Endothelial cell (in vitro differentiated cells): ENCODE data around the gene DISC1. TPM values are rescaled to one million over a fixed set of nuclear protein-coding genes. Genes with fewer than 3 reads are reported as not detected.
A peak's percentile ranks its signal among the peaks of the same experiment; 100 is the strongest.

Source experiments
- DNase-seq: peaks from one replicate; pipeline ENCODE4 v3.0.0; 2021; ENCODE audit warnings: low spot score
- H3K27ac Mint-ChIP-seq: one replicate; pipeline ENCODE4 v1.8.0; 2021; ENCODE audit warnings: mixed read lengths, inconsistent platforms; ENCODE audit not compliant: unreplicated experiment
- H3K27me3 Mint-ChIP-seq: one replicate; pipeline ENCODE4 v1.8.0; 2021; ENCODE audit warnings: mild to moderate bottlenecking, moderate library complexity, mixed read lengths, inconsistent platforms; ENCODE audit not compliant: unreplicated experiment
- H3K36me3 Mint-ChIP-seq: one replicate; pipeline ENCODE4 v1.8.0; 2021; ENCODE audit warnings: mild to moderate bottlenecking, low read depth, mixed read lengths, inconsistent platforms; ENCODE audit not compliant: unreplicated experiment
- H3K4me1 Mint-ChIP-seq: one replicate; pipeline ENCODE4 v1.8.0; 2021; ENCODE audit warnings: mild to moderate bottlenecking, mixed read lengths, inconsistent platforms; ENCODE audit not compliant: unreplicated experiment
- H3K4me3 Mint-ChIP-seq: one replicate; pipeline ENCODE4 v1.8.0; 2021; ENCODE audit warnings: mild to moderate bottlenecking, mixed read lengths, inconsistent platforms; ENCODE audit not compliant: unreplicated experiment
- H3K9me3 Mint-ChIP-seq: one replicate; pipeline ENCODE4 v1.8.0; 2021; ENCODE audit warnings: mixed read lengths, inconsistent platforms; ENCODE audit not compliant: unreplicated experiment
- total RNA-seq: library from RNA; stranded (reverse); fragmentation: NEBNext Ultra II Directional; extraction: Animal tissue kit (Norgen Biotek cat#: 25700); gene quantifications from one replicate; pipeline ENCODE4 v1.2.1, GENCODE V29; 2021; ENCODE audit not compliant: unreplicated experiment
- TF ChIP-seq, protein P1 (sequence below): fragments of 200-600 bp; sonication (generic); IDR thresholded peaks from one replicate; pipeline ENCODE4 v1.5.0; 2021; ENCODE audit warnings: antibody characterized with exemption; ENCODE audit not compliant: unreplicated experiment

Gene DISC1
- total RNA-seq, 1 donor from 2014 or later: 82.5 TPM

DNA sequence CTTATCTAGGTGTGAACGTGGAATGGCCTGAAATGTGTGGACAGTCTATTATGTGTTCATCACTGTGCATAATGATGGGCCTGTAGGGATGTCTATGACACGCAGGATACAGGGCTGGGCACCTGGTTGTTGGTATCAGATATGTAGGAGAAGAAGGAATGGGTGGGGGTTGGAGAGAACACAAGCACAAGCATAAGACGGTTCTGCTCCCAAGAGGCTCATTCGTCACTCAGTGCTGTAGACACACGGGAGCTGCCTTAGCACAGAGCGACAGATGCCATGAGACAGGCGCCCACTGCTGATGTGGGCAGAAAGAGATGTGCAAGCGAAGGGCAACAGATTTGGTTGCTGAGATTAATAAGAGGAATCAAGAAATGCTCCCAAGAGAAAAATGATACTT, 256.2 kb downstream of the DISC1 start:
- TF ChIP-seq, protein P1, sequence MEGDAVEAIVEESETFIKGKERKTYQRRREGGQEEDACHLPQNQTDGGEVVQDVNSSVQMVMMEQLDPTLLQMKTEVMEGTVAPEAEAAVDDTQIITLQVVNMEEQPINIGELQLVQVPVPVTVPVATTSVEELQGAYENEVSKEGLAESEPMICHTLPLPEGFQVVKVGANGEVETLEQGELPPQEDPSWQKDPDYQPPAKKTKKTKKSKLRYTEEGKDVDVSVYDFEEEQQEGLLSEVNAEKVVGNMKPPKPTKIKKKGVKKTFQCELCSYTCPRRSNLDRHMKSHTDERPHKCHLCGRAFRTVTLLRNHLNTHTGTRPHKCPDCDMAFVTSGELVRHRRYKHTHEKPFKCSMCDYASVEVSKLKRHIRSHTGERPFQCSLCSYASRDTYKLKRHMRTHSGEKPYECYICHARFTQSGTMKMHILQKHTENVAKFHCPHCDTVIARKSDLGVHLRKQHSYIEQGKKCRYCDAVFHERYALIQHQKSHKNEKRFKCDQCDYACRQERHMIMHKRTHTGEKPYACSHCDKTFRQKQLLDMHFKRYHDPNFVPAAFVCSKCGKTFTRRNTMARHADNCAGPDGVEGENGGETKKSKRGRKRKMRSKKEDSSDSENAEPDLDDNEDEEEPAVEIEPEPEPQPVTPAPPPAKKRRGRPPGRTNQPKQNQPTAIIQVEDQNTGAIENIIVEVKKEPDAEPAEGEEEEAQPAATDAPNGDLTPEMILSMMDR: no peak
- Mint-ChIP-seq H3K36me3 (peaks cover 18% of the 10 kb centered on the region), H3K9me3 (no peaks in the 10 kb centered on the region), H3K4me1 (no peaks in the 10 kb centered on the region), H3K27ac (no peak overlapping the region), H3K4me3 (no peak overlapping the region), H3K27me3 (peaks cover 8% of the 10 kb centered on the region)
- DNase-seq: no peak

DNA sequence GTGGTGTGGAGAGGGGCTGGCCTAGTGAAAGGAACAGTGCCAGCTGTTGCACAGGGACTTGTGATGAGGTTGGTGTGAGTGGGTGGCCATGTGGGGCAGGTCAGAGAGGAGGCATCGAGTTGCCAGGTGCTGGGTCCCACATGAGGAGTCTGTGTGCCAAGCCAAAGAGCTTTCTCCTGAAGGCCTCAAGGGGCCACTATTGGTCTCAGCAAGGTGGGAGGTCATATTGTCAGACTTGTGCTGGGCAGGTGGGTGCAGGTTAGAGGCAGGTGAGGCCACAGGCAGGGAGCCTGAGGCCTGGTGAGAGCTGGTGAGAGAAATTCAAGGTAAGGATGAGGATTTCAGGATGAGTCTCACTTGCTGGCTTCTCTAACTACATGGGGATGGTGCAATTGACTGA, 256.8 kb downstream of the DISC1 start:
- no peaks in the 10 kb centered on the region for H3K4me1 Mint-ChIP-seq
- H3K36me3 Mint-ChIP-seq: peaks cover 19% of the 10 kb centered on the region
- TF ChIP-seq, protein P1: no peak
- DNase-seq: no peak
- no peaks in the 10 kb centered on the region for H3K9me3 Mint-ChIP-seq
- H3K27ac Mint-ChIP-seq: peak overlapping the region; percentile 77
- no peak overlapping the region for H3K4me3 Mint-ChIP-seq
- H3K27me3 Mint-ChIP-seq: peaks cover 8% of the 10 kb centered on the region

- Mint-ChIP-seq H3K9me3 (no peaks in the 10 kb centered on the region), H3K4me1 (no peaks in the 10 kb centered on the region)
- TF ChIP-seq, protein P1: no peak
Observed at GRCh38 chr1:231885209-231885854, 258.7 kb downstream of the DISC1 start.

DNA sequence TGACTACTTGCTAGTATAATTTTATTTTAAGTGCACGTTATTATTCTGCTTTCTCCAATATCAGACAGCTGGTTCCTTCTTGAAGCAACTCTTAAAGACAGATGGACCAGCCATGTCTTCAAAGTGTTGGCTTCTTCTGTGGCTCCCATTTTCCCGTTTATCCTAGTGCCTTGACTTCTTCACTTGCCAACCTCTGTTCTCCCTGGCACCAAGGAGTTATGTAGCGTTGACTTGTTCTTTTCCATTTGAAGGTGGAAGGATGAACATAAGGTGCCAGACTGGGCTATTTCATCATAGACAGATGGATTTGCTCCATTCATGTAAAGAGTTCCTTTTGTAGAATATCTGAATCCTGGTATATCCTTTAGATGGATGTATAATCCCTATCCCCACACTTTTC, 260.6 kb downstream of the DISC1 start:
- H3K4me1 Mint-ChIP-seq: no peaks in the 10 kb centered on the region
- peaks cover 5% of the 10 kb centered on the region for H3K27me3 Mint-ChIP-seq
- H3K4me3 Mint-ChIP-seq: no peak overlapping the region
- TF ChIP-seq, protein P1: no peak
- H3K9me3 Mint-ChIP-seq: no peaks in the 10 kb centered on the region
- H3K36me3 Mint-ChIP-seq: peaks cover 10% of the 10 kb centered on the region
- H3K27ac Mint-ChIP-seq: no peak overlapping the region
- DNase-seq: no peak

More at GRCh38 chr1:231885209-231885854, 258.7 kb downstream of the DISC1 start:
- Mint-ChIP-seq H3K4me3 (no peak overlapping the region), H3K27me3 (peaks cover 7% of the 10 kb centered on the region), H3K36me3 (peaks cover 10% of the 10 kb centered on the region), H3K27ac (no peak overlapping the region)
- no peak for DNase-seq

DNA sequence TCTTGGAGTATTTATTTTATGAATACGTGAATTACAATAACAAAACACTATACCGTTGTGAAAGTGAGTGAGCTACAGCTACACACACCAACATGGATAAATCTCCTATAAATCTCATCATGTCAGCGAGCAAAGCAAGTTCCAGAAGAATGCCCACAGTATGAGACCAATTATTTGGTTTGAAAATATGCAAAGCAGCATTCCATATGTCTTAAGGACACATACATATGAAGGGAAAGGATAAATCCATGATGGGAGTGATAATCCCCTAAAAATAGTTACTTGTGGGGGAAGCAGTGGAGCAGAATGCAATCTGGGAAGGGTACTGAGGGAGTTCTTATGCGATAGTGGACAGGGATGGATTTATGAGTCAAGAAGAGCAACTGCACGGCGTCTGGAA, 261.3 kb downstream of the DISC1 start:
- Mint-ChIP-seq H3K27me3 (peaks cover 6% of the 10 kb centered on the region), H3K36me3 (peaks cover 10% of the 10 kb centered on the region), H3K4me3 (peak overlapping the region; percentile 24), H3K27ac (no peak overlapping the region), H3K9me3 (no peaks in the 10 kb centered on the region), H3K4me1 (no peaks in the 10 kb centered on the region)
- DNase-seq: no peak
- TF ChIP-seq, protein P1: no peak
